Dermis blood vessel endothelial cell (primary cell): ENCODE results near the gene OPRM1. TPM values are rescaled to one million over a fixed set of nuclear protein-coding genes. Genes with fewer than 3 reads are reported as not detected.

Experiments
- DNase-seq: peaks from one replicate; pipeline ENCODE4 v3.0.0; 2010
- total RNA-seq: library from RNA; depleted of rRNA; stranded (reverse); fragments of >200 nt; gene quantifications from 2 replicates; pipeline ENCODE4 v1.2.3, GENCODE V29; 2014

Gene OPRM1
- total RNA-seq, 1 donor from 2014 or later: not detected

DNA sequence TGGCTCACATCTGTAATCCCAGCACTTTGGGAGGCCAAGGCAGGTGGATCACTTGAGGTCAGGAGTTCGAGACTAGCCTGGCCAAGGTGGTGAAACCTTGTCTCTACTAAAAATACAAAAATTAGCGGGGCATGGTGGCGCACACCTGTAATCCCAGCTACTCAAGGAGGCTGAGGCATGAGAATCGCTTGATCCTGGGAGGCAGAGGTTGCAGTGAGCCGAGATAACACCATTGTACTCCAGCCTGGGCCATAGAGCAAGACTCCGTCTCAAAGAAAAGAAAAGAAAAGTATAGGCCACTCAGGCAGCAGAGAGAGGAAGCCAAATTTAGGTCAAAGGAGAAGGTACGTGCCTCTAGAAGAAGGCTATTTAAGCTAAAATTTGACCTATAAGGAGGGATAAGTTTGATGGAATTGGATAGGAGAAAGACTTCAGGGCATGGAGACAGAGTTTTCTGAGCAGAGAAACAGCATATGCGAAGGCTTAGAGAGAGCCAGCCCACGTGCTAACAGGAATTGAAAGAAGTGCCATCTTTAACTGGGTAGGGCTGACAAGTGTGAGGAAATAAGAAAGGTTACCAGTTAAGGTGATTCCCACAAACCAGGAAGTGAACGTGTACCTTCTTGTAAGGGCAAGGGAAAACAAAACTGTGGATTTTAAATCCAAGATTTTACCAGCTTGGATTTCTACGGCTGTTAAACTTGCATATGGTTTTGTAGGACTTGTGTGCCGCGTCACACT, 203.7 kb downstream of the OPRM1 start:
- DNase-seq: no peak

DNA sequence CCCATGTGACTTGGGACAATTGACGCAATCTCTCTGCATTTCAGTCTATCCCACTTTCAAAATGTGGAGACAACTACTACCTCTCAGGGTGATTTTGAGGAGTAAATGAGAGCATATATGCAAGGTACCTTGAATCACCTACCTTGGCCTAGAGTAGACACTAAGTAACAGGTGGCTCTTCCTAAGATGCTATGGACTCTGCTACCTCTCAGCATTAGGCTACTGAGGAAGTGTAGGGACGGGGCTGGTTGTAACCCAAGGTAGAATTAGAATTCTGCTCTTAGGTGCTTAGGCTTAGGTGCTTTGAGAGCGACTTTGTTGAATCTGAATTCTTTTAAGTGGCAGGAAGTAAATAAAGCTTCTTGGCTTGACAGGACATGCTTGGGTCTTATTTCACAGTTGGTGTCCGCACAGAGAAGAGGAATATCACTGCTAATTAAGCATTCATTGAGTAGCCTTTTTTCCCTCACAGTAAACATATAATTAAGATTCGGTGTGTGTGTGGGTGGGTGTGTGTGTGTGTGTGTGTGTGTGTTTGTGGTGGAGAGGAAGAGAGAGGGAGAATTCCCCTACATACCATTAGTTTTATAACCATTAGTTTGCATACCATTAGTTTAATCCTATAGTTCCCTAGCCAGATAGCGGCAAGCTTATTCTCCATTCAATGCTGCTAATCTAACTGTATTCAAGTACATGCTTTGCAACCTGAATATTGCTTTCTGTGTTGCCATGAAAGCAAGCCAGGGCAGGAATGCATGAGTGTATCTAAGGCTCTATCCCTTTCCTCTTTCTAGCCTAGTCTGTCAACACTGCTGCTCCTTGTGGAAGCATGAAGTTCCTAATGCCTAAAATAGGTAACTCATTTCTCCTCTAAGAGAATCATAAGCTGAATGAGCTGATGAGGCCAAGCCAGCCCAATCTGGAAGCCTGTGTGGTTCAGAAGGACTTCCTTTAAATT, 205.0 kb downstream of the OPRM1 start:
- DNase-seq: no peak

DNA sequence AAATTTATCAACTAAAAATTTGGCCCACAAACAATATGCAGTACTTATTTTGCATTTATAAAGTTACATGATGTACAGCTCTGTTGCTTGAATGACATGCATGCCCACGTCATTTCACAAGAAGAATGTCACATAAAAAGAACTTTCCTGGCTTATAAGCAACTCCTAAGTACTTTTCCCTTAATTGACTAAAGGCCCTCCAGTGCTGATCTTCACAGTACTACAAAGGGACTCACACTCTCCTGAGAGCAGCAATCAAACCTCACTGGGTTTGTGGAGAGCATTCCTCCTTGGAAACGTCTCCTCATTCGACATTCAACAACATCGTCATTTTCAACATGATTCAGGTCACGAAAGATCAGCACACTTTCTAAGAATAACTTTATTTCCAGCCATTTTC, 206.5 kb downstream of the OPRM1 start:
- DNase-seq: no peak

DNA sequence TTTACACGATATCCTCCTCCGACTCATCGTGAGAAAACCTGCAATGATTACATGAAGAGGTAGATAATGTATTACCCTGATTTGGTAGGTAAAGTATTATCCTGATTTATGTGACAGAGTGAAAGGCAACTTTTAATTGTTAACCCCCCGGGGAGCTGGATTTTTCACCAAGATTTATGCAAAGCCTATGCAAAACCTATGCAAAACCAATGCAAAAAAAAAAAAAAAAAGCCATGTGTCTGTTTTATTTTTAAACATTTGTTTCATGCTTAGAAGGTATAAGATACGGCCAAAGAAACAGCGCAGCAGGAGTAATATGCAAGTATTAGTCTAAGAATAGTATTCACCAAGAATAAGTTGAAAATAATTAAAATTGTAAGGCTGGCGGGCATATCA, 207.7 kb downstream of the OPRM1 start:
- no peak for DNase-seq

DNA sequence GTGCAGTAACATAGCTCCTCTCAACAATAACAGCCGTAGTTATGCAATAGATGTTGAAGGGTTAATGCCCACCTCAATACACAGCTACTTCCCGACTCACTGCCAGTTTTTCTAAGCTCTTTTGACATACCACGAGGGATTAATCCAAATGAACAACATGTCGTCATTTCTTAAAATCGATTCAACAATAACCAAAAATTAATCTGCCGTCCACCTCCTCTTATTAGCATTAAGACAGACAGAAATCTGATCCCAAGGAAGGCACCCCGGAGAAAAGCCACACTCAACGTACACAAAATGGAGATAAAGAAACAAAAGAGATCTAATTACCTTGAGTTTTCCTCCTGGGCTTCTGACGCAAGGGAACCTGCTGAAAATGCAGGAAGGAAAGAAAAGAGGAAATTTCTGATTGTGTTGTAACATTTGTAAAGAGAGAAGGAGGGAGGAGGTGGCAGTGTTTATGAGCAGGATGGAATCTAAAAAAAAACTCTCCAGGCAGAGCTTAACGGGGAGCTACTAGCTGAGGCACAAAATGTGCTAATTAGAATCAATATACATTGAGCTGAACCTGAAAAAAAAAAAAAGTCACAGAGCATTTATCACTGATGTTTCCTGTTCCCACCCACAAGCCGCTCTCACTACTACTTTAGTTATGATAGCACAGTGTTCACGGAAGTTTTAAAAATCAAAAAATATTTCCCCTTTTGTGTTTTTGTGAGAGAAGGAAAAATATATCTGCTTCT, 208.2 kb downstream of the OPRM1 start:
- DNase-seq: peak; percentile 24

DNA sequence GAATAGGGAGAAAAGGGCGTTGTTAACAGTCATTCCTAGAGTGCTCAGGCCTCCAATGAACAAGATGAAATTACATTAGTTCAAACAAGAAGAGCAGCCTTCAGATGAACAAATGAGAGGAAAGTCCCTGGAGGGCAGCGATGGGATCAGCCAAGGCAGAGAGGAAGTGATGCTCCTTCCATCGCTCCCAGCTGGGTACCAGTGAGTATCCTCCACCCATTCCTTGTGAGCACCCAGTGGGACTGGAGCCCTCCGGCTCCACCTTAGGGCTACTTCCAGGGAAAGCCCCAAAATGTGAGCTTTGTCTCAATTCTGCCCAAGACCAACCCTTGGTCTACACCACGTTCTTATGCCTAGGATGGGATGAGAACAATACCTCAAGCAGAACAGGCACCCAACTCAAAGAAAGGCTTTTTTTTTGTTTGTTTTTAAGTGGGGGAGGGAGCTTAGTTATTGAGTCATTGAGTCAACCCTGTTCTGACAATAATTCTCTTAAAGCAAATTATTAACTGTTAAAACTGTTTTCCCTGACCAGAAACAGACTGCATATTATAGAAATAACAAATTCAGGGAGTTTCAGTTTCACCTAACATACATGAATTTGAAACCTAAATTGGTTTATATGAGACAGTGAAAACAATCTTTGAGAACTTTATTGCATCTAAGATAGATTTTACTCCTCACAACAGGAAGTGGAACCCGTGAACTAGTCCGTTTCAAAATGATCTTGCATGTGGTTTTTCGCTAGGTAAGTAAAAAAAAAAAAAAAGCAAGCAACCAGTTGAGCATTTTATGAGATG, 210.7 kb downstream of the OPRM1 start:
- DNase-seq: no peak

DNA sequence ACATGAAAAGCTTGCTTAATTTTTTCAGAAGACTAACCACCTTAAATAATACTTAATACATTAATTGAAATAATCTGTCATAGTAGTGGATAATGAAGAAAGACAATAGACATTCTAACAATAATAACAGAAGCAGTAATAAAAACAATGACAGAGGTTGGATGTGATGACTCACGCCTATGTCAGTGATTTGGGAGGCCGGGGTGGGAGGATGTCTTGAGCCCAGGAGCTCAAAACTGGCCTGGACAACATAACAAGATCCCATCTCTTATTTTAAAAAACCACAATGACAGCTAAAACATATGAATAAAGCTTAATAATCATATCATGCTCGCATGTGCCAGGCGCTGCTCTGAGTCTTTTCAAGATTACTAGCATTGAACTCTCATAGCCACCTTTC, 212.1 kb downstream of the OPRM1 start:
- peak; percentile 20 for DNase-seq

DNA sequence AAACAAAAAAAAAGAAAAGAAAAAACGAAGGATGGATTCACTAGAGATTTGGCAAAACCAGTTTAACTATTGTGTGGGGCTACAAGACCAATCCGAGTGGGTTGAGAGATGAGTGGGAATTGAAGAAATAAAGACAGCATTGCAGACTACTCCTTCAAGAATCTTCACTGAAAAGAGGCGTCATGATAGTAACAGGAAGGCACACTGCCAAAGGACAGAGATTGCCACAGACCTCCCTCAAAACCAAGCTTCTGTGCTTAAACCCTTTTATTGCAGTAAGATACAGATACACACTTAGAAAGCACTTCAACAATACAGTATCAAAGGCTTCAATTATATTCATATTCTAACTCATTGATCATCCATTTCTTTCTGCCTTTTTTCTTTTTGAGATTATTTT, 213.6 kb downstream of the OPRM1 start:
- no peak for DNase-seq

DNA sequence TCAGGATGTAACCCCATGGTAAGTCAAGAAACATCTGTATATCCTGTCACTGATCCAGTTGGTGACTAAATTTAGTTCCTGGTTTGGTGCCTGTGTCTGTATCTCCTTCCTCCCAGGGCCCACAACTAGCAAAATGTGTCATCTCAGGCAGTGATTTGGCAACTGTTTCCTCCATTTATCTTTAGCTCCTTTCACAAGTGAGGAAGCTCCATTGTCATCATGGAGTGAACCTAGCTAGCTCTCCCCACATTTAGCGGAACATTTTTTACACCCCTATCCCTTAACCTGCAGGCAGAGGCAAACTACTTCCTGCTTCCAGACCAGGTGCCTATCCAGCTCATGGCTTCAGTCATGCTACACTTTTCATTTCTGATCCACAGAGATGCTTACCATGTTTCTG, 218.0 kb downstream of the OPRM1 start:
- DNase-seq: no peak

DNA sequence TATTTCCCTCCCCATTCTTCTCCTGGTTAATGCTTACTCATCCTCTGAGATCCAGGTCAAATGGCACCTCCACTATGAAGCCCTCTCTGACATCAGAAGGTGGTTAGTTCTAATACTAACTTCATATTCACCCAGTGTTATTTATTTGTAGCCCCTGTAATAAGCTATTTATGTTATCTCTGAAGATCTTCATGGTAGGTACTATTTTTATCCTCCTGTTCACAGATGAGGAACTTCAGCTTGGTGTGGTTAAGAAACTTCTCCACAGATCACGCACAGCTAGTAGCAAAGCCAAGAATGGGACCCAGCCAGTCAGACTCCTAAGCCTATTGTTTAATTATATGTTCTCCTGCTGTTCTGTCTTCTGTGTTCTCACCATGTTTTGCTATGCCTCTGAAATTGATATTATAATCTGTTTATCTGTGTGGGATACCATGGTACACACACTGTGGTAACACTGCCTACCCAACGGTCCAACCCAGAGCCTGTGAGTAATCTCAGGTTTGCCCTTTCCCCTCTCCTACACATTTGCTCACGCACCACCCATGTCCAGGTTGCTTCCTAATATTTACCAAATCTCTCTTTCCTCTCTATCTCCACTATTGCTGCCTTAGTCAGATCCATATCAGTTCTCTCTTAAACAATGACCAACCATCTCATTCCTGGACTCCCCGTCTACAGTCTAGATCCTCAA, 219.2 kb downstream of the OPRM1 start:
- DNase-seq: no peak

DNA sequence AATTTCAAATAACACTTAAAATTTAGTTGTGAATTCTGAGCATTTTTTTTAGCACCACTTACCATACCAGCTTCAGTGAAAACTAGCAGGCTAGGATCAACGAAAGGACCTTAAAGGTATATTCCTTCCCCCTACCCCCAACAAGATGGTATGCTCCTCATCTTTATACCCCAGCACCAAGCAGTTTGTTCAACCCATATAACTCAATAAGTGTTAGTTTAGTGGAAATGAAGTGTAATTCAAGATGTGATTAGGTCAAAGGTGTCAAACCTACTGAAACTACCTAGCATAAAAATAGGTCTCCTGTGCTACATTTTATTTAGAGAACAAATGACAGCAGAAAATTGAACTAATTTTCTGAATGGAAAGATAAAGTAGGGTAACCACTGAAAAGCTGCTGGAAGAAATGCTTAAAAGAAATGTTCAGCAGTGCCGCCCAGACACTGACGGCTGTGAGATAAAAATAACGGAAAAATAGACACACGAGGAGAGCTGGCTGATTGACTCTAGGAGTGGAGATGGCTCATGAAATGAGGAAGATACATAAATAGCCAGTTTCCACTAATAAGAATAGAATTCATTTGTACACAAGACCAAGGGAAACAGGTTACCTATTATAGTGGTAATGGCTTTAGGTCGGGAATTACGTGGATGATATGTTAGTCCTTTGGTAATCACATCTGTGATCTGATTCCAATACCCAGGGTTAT, 222.8 kb downstream of the OPRM1 start:
- DNase-seq: no peak

DNA sequence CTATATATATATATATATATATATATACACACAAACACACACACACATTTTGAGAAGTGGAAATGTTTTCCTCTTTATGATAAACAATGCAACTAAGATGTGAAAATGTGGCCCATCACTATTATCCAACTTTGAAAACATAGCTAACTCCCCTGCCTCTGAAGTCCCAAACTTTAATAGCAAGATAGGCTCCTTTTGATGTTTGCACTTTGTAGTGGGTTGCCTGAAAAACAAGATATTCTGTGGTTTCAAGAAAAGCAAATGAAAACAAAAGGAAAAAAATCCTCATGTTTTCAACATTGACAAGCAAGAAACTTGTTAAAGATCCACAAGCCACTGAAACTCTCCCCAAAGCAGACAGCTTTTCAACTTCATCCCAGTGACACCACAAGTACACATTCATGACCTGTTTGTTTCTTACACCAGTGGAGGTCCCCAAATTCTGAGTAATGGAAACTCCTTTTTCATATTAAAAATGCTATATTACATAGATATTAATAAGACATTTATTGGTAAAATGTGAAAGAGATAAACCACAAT, 227.6 kb downstream of the OPRM1 start:
- DNase-seq: no peak

DNA sequence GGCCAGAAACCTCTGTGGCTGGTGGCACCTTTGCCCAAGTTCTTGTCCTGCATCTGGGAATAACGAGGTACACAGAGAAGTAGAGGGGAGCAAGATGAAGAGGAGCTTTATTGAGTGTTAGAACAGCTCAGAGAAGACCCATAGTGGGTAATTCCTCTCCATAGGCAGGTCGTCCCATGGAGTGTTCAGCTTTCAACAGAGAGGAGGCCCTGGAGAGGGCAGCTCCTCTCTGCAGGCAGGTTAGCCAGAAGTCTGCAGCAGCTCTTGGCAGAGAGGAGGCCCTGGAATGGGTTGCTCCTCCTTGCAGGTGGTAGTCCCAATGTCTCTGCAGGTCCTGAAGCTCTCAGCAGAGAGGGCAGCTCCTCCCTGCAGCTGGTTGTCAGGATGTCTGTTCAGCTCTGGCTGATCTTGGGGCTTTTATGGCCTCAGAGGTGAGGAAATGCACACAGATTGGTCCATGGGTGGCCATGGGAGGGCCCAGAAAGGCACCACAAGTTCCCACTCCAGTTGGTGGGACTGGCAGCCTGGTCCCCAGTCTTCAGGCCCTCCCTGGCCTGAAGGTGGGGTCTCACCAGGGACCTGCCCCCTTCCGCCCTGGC, 228.6 kb downstream of the OPRM1 start:
- no peak for DNase-seq

DNA sequence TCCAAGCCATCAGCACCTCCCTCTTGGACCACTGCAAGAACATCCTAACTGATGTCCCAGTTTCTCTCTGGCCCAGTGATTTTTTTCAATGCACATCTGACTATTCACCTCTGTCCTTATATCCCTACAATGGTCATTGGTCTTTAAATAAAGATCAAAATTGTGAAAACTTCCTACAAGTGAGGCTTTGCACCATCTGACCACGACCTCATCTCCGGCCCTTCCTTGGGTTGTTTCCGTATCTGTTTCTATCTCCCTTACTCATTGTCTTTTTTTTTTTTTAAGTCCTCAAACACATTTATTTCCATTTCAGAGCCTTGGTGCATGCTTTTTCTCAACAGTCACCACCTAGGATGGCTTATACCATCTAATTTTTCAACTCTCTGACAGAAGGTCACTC, 229.4 kb downstream of the OPRM1 start:
- no peak for DNase-seq

DNA sequence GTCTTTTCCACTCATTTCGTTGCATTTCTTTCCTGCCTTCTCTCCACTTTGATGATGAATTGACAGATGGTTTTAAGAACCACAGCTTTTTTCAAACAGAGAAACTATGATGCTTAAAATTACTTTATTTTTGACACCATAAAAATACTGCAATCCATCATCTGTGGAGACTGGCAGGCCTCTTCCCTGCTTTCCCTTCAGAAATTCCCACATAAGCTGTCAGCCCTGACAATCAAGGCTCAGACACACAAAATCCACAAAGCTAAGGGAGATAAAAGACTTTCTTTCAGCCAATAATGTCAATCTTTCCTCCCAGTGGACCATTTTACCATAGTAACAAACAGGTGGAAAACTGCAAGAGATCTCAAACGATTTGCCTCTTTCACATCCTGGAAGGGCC, 235.1 kb downstream of the OPRM1 start:
- DNase-seq: no peak

DNA sequence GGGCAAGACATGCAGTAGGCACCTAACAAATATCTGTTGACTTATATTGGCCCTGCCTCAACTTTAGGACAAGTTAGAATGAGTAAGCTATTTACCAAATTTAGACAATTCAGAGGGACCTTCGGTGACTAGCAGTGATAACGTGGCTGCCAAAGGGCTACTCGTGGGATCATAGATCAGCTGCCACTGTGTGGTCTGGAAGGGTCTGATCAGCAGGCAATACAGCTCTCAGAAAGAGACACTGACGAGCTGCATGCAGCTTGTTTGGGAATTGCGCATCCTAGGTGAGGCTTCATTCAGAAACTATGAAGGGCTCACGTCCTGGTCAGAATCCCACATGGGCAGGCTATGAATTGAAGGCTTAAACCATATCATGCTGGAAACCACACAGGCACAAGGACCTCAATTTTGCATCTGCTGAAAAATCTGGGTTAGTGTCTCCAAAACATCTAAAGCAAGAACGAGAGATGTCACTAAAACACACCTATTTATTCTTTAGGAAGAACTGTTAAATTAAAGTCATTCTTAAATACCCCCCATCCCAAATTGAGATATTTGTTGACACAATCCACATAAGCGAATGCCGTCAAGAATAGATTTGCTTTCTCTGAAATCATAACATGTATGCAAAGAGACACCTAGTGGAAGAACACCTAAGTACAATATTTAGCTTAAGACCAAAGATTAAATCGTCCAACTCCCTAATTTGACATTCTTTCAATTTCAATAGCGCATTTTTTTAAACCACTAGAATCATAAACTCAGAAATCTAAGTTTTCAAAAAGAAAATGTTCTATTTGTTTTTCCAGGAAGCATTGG, 238.0 kb downstream of the OPRM1 start:
- peak; percentile 64 for DNase-seq

DNA sequence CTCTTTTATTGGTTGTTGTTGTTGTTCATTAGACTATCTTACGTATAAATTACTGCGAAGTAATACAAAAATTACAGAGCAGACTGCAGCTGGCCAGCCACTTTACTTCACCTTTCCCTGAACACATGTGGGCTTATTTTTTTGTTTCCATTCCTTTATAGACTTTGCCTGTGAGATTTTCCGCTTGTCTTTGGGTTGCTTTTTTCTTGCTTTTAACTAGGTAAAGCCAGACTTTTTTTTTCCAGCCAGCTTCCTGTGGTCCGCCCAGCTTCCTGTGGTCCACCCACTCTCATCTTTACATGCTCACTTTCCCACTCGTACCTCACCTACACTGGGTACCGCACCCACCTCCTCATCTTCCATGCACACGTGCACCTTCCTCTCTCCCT, 238.6 kb downstream of the OPRM1 start:
- peak; percentile 20 for DNase-seq

DNA sequence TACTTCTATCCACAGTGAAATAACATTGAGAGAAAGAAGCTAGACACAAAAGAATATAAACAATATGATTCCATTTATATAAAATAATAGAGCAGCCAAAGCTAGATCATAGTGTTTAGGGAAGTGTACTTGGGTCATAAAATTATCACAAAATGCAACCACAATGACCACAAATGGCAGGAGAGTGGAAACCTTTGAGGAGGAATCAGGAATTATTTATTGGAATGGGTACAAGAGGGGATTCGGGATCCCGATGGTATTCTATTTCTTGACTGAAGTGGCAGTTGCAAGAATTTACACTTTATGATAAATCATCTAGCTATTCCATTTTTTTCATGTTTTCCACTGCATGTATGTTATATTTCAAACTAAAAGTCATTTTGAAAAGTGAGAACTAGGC, 241.5 kb downstream of the OPRM1 start:
- DNase-seq: no peak

DNA sequence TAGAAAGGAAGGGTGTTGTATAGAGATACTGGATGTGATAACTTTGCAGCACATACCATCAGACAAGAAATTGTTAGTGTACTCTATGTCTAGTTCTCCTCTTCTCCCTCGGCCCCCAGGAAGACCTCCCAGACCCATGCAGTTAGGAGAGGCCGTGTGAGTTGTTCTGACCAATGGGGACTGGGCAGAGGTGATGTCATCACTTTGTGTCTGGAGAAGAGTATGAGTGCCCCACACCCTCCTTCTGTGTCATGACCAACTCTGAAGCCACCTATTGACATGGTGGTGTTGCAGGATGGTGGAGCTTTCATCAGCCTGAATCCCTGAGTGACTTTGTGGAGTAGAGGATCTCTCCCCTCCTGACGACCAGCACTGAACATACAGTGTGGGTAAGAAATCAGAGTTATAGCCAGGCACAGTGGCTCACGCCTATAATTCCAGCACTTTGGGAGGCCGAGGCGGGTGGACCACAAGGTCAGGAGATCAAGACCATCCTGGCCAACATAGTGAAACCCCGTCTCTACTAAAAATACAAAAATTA, 245.3 kb downstream of the OPRM1 start:
- no peak for DNase-seq
